B cell (primary cell): ENCODE data around the gene GRM4. TPM values are rescaled to one million over a fixed set of nuclear protein-coding genes. Genes with fewer than 3 reads are reported as not detected.

Experiments
- ATAC-seq: fragments of 200-7000 bp; cut with Tn5 transposase; one replicate; pipeline ENCODE4 v1.10.0; 2021; ENCODE audit warnings: low read depth, mild to moderate bottlenecking, moderate number of reproducible peaks, moderate library complexity
- CTCF ChIA-PET: fragments of 350-600 bp; sonication (Branson Sonifier 250); formaldehyde crosslinking; loops from one replicate; lab custom pipeline; 2021; ENCODE audit warnings: antibody characterized with exemption, inconsistent platforms; lab: Charles Lee
- POLR2A ChIA-PET: fragments of 350-600 bp; sonication (Branson Sonifier 250); formaldehyde crosslinking; loops from one replicate; lab custom pipeline; 2021; ENCODE audit warnings: antibody characterized with exemption; lab: Charles Lee
- DNase-seq: peaks from one replicate; pipeline ENCODE4 v3.0.0; 2013
- H2AFZ ChIP-seq: 2 replicates; pipeline ENCODE4 v1.6.1; 2012; ENCODE audit warnings: mild to moderate bottlenecking, low read depth, low read length; ENCODE audit not compliant: insufficient read depth, poor library complexity, severe bottlenecking
- H3K27ac ChIP-seq, 2 donors: 1 replicate in 1 of 2; 2 replicates in 1 of 2; pipeline ENCODE4 v1.5.1; 2012 to 2013; ENCODE audit warnings: low read length in 2 of 2, mild to moderate bottlenecking in 2 of 2, moderate library complexity in 1 of 2
- H3K27me3 ChIP-seq, 4 experiments: fragments of 200-600 bp in 1 of 4; sonication (generic) in 1 of 4; replicated peaks in 1 of 4; 1 replicate in 2 of 4; 2 replicates in 2 of 4; pipeline versions ENCODE4 v1.6.1 to v1.7.0; 2013 to 2016; ENCODE audit warnings: low read length in 3 of 4, mild to moderate bottlenecking in 2 of 4, mixed read lengths in 1 of 4, moderate library complexity in 1 of 4; ENCODE audit not compliant: insufficient read depth in 4 of 4, control insufficient read depth in 3 of 4; ENCODE audit errors: control extremely low read depth in 1 of 4
- H3K36me3 ChIP-seq, 2 experiments: replicated peaks in 1 of 2; 1 replicate in 1 of 2; 2 replicates in 1 of 2; pipeline versions ENCODE4 v1.6.1 to v1.7.1; 2013; ENCODE audit warnings: low read length in 1 of 2; ENCODE audit not compliant: insufficient read depth in 2 of 2, control insufficient read depth in 1 of 2; ENCODE audit errors: control extremely low read depth in 1 of 2, extremely low read depth in 1 of 2
- H3K4me1 ChIP-seq, 2 donors: fragments of 200-600 bp in 1 of 2; sonication (generic) in 1 of 2; 1 replicate in 1 of 2; 2 replicates in 1 of 2; pipeline versions ENCODE4 v1.5.1 to v1.6.1; 2013 to 2017; ENCODE audit warnings: low read length in 2 of 2; ENCODE audit not compliant: control insufficient read depth in 2 of 2, insufficient read depth in 2 of 2
- H3K4me2 ChIP-seq: replicated peaks from 2 replicates; pipeline ENCODE3; 2012; ENCODE audit warnings: mild to moderate bottlenecking, low read depth, low read length; ENCODE audit not compliant: poor library complexity, severe bottlenecking
- H3K4me3 ChIP-seq, 5 experiments: fragments of 200-600 bp in 1 of 5; sonication (generic) in 1 of 5; 1 replicate in 3 of 5; 2 replicates in 2 of 5; pipeline versions ENCODE4 v1.5.1 to v1.7.0; 2011 to 2016; ENCODE audit warnings: low read length in 4 of 5, mild to moderate bottlenecking in 4 of 5, low read depth in 2 of 5, control low read depth in 1 of 5, moderate library complexity in 1 of 5; ENCODE audit not compliant: insufficient read depth in 1 of 5; ENCODE audit errors: control extremely low read depth in 1 of 5, extremely low read depth in 1 of 5
- H3K79me2 ChIP-seq: fragments of 200-600 bp; sonication (generic); one replicate; pipeline ENCODE4 v1.6.0; 2016; ENCODE audit warnings: low read length; ENCODE audit not compliant: control insufficient read depth, insufficient read depth
- H3K9ac ChIP-seq: fragments of 200-600 bp; sonication (generic); 2 replicates; pipeline ENCODE4 v1.6.1; 2017; ENCODE audit warnings: mild to moderate bottlenecking, low read length, moderate library complexity
- H3K9me3 ChIP-seq, 3 donors: one replicate each; pipeline versions ENCODE4 v1.6.1 to v1.7.1; 2013; ENCODE audit warnings: low read length in 2 of 3; ENCODE audit not compliant: control insufficient read depth in 2 of 3, insufficient read depth in 1 of 3; ENCODE audit errors: control extremely low read depth in 1 of 3
- H4K20me1 ChIP-seq: 2 replicates; pipeline ENCODE4 v1.6.0; 2012; ENCODE audit warnings: mild to moderate bottlenecking, low read length; ENCODE audit not compliant: insufficient read depth, control insufficient read depth, poor library complexity, severe bottlenecking
- H3K27ac Mint-ChIP-seq: one replicate; pipeline ENCODE4 v1.8.0; 2021; ENCODE audit warnings: mixed read lengths
- H3K27me3 Mint-ChIP-seq: one replicate; pipeline ENCODE4 v1.8.0; 2021; ENCODE audit warnings: mixed read lengths
- H3K4me1 Mint-ChIP-seq: one replicate; pipeline ENCODE4 v1.8.0; 2021; ENCODE audit warnings: mixed read lengths
- H3K4me3 Mint-ChIP-seq: one replicate; pipeline ENCODE4 v1.8.0; 2021; ENCODE audit warnings: mixed read lengths
- H3K9me3 Mint-ChIP-seq: one replicate; pipeline ENCODE4 v1.8.0; 2022; ENCODE audit warnings: mixed read lengths; ENCODE audit not compliant: insufficient read depth
- CTCF ChIP-seq: fragments of 200-600 bp; IDR thresholded peaks from one replicate; pipeline ENCODE4 v1.8.0; 2022; ENCODE audit warnings: antibody characterized with exemption, mild to moderate bottlenecking
- EZH2 ChIP-seq: IDR thresholded peaks from 2 replicates; pipeline ENCODE4 v1.6.1; 2012; ENCODE audit warnings: borderline replicate concordance, low read depth, mild to moderate bottlenecking, moderate library complexity, low read length; ENCODE audit not compliant: insufficient read depth, poor library complexity, severe bottlenecking
- WGBS: methylation state at CpG from one replicate; pipeline ENCODE4 v1.1.5; 2013; ENCODE audit warnings: missing lambda C conversion rate; ENCODE audit not compliant: insufficient coverage; 5-methylcytosine and 5-hydroxymethylcytosine counted together
- intact Hi-C: fragments of 100-400 bp; cut with micrococcal nuclease; formaldehyde crosslinking; loops from one replicate; pipeline ENCODE4 v1.10.0; 2022
- polyA plus RNA-seq: library from polyadenylated mRNA; depleted of rRNA; stranded (reverse); fragments of >200 nt; gene quantifications from 2 replicates; pipeline ENCODE4 v1.2.3, GENCODE V29; 2012
- total RNA-seq, 2 donors: library from RNA; stranded (reverse); fragments of 120-200 nt in 1 of 2; gene quantifications; 1 replicate in 1 of 2; 2 replicates in 1 of 2; pipeline versions ENCODE4 v1.2.3 to v1.2.4, GENCODE V29; 2013 to 2022

Gene GRM4
- total and polyA plus RNA-seq, 2 donors (not counting 1 experiment from before 2014, with no cell fraction given): 0.04 TPM; not detected in 1

GRCh38 chr6:34102099-34102656, 43.7 kb downstream of the GRM4 start:
- Mint-ChIP-seq H3K27me3 (peaks cover 23% of the 10 kb centered on the region), H3K9me3 (no peaks in the 10 kb centered on the region), H3K4me1 (no peaks in the 10 kb centered on the region), H3K4me3 (no peak overlapping the region), H3K27ac (no peak overlapping the region)
- H3K4me3 ChIP-seq: no peak overlapping the region
- no peak overlapping the region for H3K9ac ChIP-seq
- no peaks in the 10 kb centered on the region for H3K9me3 ChIP-seq
- ChIA-PET CTCF (no interaction called here), POLR2A (no interaction called here)
- H3K4me2 ChIP-seq: no peak overlapping the region
- no peak overlapping the region for H2AFZ ChIP-seq
- no peaks in the 10 kb centered on the region for H3K4me1 ChIP-seq
- 95% methylated on average over 6 of the region's 6 CpGs for WGBS
- peaks cover 0 to 2% (median 0%) of the 10 kb centered on the region in 4 experiments for H3K27me3 ChIP-seq
- ATAC-seq (no peak), DNase-seq (no peak)
- no peak overlapping the region for H3K27ac ChIP-seq
- TF ChIP-seq CTCF (no peak), EZH2 (no peak)
- H4K20me1 ChIP-seq: no peaks in the 10 kb centered on the region
- intact Hi-C loops: no loop called here
- H3K36me3 ChIP-seq: no peaks in the 10 kb centered on the region
- no peaks in the 10 kb centered on the region for H3K79me2 ChIP-seq

DNA sequence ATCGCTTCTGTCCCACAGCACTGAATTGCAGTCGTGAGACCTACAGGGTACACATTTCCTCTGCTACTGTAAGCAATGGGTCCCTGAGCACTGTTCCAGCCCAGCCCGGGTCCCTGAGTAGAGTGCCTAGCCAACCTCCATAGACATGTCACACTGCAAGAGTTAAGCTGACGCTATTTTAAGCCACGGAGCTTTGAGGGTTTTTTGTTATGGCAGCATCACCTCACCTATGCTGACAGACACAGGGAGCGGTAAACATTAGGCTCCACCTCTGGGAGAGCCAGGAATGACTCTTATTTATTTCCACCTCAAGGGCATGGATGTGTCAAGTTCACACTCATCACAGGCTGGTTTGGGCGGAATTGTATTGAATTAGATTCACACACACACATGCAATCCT, 45.1 kb downstream of the GRM4 start:
- Histone ChIP-seq H2AFZ (no peak overlapping the region), H3K9ac (no peak overlapping the region), H3K79me2 (no peaks in the 10 kb centered on the region), H3K27me3 (peaks cover 0 to 9% (median 0%) of the 10 kb centered on the region in 4 experiments), H3K4me2 (no peak overlapping the region), H3K9me3 (no peaks in the 10 kb centered on the region), H3K4me1 (no peaks in the 10 kb centered on the region), H3K27ac (no peak overlapping the region), H4K20me1 (no peaks in the 10 kb centered on the region), H3K4me3 (no peak overlapping the region), H3K36me3 (no peaks in the 10 kb centered on the region)
- ATAC-seq: no peak
- Mint-ChIP-seq H3K4me1 (no peaks in the 10 kb centered on the region), H3K4me3 (no peak overlapping the region), H3K27ac (no peak overlapping the region), H3K27me3 (peaks cover 32% of the 10 kb centered on the region), H3K9me3 (no peaks in the 10 kb centered on the region)
- no peak for DNase-seq
- POLR2A ChIA-PET: no interaction called here
- intact Hi-C loops: no loop called here
- no peak for TF ChIP-seq EZH2
- no peak for TF ChIP-seq CTCF
- WGBS: 87% methylated on average over 4 of the region's 7 CpGs
- CTCF ChIA-PET: no interaction called here
